NCI-H2196 treated with DMSO at 0.1 percent for 48 hours (cell line): ENCODE measurements around the gene CYYR1.
"Not testable (repeated sequence)": the region's sequence is repeated elsewhere in the genome, so short reads cannot be mapped to it uniquely, and the experiment has no call there.

ENCODE experiments used
- DNase-seq: peaks from one replicate; lab custom pipeline; 2025; ENCODE audit not compliant: unreplicated experiment; lab: John Stamatoyannopoulos, UW

The CYYR1 gene

GRCh38 chr21:26491663-26492062 lies 81.4 kb downstream of the CYYR1 start:
- DNase-seq = no peak

DNA sequence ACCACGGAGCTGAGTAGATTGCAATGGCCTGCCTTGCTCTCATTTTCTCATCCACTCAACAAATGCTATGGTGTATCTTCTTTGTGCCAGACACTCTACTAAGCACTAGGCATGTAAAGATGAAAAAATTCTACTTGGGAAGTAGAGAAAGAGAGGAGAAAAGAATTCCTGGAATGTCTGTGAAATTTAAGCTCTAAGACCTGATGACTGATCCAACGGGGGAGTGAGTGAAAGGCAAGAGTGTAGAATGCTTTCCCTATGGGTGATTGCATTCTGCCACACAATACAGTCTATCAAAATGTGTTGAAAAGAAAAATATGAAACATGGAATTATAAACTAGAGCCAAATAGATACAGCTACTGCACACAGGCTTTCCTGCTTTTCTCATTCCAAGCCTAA lies 82.3 kb downstream of the CYYR1 start:
- no peak for DNase-seq

- DNase-seq = no peak
Observed at GRCh38 chr21:26489781-26490180, 83.3 kb downstream of the CYYR1 start.

- DNase-seq = no peak
Observed at GRCh38 chr21:26487981-26488480, 85.1 kb downstream of the CYYR1 start.

DNA sequence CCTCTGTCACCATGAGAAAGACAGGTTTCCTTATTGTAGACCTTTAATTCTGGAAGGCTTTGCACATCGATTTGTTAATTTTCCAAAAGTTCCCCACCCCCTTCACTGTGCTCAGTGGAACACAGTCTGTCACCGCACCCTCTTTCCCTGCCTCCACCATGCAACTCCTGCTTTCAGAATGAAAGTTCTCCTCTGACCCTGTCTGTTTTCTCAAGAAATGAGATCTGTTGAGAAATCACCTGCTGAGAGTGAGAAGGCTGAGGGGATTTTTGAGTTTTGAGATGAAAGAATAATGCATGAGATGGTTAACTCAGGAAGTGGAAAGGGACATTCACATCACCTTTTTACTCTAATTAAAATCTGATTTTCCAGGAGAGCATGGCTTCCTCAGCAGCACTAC lies 99.6 kb downstream of the CYYR1 start:
- DNase-seq = no peak

DNA sequence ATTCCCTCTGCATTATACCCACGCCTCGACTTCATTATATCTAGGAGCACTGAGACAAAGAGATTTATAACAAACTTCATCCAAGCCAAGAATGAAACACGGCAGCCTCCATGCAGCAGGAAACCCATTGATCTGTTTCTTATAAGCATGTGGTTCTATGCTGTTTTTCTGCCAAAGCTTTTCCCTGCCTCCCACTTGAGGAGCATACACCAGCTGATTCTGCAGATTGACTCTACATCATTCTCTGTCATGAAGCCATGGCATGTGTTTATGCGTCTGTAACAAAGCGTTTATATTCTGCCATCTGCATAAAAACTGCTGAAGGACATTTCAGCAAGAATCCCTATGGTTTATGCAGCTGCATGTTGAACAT lies 102.0 kb downstream of the CYYR1 start:
- no peak for DNase-seq

DNA sequence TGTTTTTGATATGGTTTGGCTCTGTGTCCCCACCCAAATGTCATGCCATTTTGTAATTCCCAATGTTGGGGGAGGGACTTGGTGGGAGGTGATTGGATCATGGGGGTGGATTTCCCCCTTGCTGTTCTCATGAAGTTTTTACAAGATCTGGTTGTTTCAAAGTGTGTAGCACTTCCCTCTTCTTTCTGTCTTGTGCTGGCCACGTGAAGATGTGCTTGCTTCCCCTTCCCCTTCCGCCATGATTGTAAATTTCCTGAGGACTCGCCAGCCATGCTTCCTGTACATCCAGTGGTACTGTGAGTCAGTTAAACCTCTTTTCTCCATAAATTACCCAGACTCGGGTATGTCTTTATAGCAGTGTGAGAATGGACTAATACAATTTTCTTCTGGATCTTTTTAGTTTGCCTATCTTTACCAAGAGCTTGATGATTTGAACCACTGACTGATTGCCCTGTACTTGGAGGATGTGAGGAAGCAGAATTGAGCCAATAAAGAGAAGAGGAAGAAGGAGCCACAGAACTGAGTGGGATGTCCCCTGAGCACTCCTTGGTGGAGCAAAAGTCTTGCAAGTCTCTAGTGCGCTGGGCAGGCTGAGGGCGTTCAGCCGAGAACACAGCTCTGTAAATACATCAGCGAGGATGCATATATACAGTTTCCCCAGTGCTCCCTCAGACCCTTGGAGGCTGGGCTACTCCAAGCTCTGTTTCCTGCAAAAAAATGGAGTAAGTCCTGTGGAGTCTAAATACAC lies 102.6 kb downstream of the CYYR1 start:
- no peak for DNase-seq

DNA sequence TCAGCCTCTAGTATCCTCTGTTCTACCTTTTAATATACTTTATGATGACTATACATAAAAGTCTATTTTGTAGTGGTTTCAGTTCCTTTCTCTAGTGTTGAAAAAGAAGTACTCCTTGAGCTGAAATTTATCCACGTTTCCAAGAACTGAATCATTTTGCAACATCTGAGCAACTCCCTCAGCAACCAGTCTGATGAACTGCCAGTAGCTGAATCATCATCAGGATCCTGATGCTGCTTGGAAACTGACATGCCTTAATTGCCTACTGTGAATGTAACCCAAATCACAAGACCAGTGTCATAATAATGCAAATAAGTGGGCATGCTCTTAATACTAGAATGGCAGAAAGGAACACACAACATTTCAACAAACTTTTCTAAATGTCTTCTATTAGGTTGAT lies 103.3 kb downstream of the CYYR1 start:
- DNase-seq = no peak

DNA sequence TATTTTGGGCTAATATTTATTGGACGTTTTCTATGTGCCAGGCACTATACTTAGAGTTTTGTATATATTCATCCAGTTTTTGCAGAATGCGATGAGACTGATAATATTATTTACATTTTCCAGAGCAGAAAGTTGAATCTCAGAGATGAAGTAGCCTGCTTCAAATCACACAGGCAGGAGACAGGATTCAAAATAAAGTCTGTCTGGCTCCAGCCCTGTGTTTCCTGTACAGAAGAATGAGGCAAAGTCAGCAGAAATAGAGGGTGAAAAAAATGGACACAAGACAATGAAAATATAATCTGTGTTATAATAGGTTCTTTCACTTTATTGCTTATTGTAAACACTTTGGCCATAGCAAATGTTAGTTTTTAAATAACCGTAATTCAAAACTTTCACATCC lies 107.2 kb downstream of the CYYR1 start:
- DNase-seq = no peak

DNA sequence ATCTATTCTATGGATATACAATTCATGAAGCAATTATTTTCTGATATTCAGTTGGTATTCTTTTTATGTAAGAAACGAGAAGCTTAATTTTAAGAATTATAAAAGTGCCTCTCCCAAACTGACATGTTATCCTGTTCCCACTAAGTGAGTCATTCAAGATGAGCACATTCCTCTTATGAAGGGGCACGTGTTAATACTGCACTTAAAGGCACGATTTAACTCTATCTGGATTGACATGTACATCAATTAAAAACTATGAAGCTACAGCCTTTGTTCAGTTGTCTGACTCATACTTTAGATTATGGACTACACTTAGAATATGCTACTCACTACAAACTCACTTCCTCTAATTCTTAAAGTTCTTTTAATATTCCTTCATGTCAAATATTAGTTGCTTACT lies 111.6 kb downstream of the CYYR1 start:
- no peak for DNase-seq

GRCh38 chr21:26460621-26461020 lies 112.5 kb downstream of the CYYR1 start:
- DNase-seq = no peak

- not testable (repeated sequence) for DNase-seq
Observed at GRCh38 chr21:26458854-26459253, 114.2 kb downstream of the CYYR1 start.

- DNase-seq = no peak
Observed at GRCh38 chr21:26457817-26458216, 115.3 kb downstream of the CYYR1 start.

DNA sequence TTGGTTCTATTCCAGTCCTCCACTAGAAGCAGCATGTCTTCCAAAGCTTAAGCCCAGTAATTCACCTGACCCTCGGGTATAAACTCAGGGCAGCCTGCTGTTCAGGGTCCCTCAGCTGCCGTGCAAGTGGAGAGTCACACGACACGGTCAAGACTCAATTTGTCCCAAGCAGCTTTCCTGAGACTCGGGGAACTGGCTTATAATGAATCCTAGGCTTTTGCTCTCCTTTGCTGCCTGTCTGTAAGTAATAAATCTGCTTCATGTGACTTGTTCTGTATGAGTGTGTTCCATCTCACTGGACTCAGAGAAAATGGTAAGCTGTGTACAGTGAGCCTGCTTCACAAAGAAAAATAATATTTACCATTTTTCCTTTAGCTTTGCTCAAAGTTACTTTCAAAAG lies 119.8 kb downstream of the CYYR1 start:
- no peak for DNase-seq

GRCh38 chr21:26451081-26451740 lies 121.9 kb downstream of the CYYR1 start:
- DNase-seq = no peak

- DNase-seq = no peak
Observed at GRCh38 chr21:26449161-26449560, 123.9 kb downstream of the CYYR1 start.

DNA sequence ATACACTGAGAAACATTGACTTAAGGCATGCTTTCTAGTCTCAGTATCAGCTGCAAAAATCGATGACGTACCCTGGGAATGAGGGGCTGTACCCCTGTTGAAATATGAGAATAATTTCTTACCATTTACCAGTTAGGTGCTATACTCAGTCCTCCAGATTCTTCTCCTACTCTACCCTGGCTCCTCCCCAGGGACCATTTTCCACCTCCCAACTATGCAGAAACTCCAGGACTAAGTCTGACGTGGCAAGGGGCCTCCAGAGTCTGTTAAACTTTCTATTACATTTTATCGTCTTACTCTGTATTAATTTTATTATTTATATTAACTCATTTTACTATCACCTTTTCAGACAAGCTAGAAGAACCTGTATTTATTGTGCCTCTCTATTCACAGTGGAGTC lies 124.3 kb downstream of the CYYR1 start:
- no peak for DNase-seq

DNA sequence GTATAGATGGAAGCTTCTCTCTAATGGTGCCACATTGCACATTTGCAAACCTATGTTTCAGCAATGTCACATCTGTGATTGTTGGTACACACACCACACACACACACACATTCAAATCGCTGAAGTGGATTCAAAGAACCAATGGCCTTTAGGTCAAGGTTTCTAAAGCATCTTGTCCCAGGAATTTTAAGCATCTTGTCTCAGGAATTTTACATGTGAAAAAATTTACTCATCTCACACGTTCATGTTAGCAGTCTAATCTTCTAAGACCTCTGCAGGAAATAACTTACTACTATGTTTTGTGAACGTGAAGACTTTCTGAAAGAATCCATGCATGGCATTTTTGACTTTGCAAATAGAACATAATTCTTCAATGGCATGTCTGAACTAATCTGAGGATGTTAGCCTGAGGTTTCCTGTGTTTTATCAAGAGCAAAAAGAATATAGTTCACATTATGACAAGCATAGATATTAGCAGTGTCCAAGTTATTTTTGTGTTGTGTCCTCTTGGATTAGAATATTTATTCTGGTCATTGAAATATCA lies 125.1 kb downstream of the CYYR1 start:
- no peak for DNase-seq

DNA sequence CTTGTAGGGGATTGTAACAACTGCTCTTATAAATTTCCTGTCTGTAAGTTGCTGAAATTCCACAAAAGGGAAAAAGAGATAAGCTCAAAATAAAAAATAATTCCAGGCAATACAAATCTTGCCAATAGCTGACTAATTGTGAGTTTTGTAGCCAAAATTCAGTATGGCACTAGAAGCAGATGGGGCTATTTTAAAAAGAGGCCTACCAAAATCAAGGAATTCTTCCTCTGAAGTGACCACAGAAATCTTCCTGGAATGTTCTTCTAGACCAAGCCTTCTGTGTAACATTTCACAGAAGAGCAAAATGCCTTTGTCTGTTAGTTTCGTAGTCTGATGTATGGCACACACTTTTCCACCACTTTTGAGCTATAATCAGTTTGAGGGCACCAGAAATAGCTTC lies 127.6 kb downstream of the CYYR1 start:
- no peak for DNase-seq

DNA sequence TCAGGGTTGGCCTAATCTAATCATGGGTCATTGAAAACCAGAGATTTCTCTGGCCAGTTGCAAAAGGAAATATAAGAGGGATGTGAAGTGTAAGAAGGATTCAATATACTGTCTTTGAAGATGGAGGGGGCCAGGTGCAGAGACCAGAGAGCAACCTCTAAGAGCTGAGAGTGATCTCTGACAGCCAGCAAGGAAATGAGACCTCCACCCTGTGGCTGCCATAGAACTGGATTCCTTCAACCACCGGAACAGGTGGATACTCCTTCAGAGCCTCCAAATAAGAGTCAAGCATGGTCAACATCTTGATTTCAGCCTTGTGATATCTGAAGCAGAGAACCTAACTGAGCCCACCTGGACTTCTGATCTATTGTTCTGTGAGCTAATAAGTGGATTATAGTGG lies 128.4 kb downstream of the CYYR1 start:
- DNase-seq = no peak

DNA sequence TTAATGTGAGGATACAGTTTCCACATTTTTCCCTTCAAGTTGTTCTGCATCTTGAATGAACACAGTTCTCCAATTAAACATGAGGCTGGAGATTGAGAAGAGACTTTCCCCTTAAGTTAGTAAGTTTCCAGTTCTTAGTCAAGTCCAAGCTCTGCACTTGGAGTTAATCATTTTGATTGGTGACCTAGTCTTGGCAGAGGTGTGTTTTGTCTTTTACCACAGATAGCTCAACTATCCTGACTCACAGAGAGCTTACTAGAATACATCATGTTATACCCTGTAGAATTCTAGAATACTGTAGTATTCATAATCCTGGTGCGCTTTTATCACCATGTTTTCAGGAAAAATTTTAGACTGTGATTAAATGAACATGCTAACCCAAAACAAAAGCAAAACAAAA lies 129.2 kb downstream of the CYYR1 start:
- no peak for DNase-seq

DNA sequence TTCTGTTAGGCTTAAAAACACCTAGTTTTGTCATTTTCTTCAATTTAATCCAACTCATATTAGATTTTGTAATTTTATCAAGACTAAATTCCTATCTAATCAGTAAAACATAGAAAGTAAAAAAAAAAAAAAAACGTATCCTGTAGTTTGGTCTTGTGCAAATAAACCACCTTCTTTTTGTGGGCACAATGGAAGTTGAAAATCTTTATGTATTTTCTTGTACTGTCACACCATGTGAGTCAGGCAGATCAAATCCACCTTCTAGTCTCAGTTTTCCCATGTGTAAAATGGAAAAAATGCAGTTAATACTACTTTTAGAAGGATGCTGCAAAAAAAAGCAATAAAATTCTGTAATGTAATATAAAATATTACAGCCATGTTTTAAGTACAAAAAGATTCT lies 129.8 kb downstream of the CYYR1 start:
- no peak for DNase-seq
